ENCODE results near the gene KRTAP3-1.

The KRTAP3-1 gene

DNA sequence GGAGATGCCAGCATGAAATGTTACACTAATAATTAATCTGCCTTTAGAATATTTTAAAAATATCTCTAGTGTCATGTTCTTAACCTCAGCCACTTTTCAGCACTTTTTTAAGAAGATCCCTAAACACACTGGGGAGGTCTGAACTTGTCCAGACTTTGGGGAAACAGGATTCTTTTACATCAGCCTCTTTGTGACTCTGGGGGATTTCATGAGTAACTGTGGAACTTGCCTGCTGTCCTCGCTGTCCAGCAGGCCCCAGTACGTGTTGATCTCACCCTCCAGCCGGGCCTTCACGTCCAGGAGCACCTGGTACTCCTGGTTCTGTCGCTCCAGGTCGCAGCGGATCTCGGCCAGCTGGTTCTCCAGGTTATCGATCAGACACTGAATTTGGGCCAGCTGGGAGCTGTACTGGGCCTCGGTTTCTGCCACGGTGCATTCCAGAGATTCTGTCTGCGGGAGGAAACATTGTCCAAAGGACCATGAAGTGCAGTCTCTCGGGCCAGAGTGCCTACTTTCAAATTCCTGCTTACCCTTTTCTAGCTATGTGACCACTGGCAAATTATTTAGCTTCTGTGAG is 30.3 kb downstream of the KRTAP3-1 start:
- no peak for DNase-seq (ENCODE audit: low read depth)

DNA sequence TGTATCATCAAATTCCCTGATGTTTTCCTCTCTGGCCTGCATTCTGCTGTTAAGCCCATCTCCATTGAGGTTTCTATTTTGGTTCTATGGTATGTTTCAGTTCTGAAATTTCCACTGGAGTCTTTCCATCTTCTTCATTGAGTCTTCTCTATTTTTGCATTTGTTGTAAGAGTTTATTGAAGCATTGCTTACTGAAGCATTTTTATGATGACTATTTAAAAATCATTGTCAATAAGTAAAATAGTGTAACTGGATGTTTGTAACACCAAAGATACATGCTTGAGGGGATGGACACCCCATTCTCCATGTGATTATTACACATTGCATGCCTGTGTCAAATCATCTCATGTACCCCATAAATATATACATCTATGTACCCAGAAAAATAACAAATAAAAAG is 33.4 kb downstream of the KRTAP3-1 start:
- no peak for DNase-seq (ENCODE audit: low read depth)

DNA sequence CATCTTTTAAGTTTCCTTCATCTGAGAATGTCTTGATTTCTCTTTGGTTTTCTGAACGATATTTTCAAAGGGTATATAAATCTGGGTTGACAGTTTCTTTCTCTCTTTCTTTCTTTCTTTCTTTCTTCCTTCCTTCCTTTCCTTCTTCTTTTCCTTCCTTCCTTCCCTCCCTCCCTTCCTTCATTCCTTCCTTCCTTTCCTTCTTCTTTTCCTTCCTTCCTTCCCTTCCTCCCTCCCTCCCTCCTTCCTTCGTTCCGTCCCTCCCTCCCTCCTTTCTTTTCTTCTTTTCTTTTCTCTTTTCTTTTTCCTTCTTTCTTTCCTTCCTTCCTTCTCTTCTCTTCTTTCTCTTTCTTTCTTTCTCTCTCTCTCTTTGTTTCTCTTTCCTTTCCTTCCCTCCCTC is 34.6 kb downstream of the KRTAP3-1 start:
- no peak for DNase-seq (ENCODE audit: low read depth)

DNA sequence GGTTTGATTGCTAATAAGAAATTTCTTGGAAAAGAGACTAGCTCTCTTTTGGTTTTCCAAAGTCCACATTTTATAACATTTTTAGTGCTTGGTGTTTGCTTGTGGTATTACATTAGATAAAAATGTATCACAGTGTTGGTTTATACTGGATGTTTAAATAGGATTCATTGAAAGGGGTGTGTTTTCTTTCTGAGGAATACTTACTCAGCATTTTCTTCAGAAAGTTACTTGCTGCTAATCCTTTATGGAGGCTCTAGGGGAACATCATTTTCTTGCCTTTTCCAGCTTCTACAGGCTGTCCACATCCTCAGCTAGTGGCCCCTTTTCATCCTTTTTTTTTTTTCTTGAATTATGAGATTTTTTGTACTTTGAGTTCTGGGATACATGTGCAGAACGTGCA is 41.3 kb downstream of the KRTAP3-1 start:
- no peak for DNase-seq (ENCODE audit: low read depth)

DNA sequence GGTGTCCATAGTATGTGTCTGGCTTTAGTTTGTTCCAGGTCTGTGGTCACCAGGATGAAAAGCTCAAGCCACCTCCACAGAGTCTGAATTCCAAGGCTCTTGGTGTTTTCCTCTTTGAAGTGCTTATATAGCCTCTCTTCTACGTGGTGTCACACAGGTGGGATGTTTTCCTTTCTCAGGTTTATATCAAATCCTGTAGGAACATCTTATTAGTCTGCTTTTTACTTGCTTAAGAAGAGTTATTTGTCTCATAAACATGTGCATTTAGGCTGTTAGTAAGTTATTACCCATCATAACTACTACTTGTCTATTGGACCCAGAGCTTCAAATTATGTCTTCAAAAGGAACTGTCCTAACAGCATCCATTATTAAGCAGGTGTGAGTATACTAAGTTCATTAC is 42.1 kb downstream of the KRTAP3-1 start, which contains the start of gene KRT39:
Gene KRT39 (minus strand): TSS at position 101 of the 400 bp plus-strand sequence. CDS start 92 bp downstream, at position 9.
- no peak for DNase-seq (ENCODE audit: low read depth)

DNA sequence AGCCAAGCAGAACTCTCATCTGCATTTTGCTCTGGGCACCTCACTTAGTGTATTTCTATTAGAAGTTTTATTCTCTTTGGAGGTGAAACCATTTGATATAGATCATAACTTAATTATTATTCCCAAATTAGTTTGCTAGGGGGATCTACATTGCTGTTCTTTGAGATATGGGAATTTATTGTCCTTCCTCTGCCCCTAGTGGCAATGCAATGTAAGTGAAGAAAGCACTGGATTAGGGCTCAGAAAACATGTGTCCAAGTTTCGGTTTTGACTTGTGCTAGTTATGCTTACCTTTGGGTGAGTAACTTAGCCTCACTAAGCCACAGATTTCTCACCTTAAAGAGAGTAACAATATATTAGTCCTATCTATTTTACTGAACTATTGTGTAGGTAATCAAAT is 45.1 kb downstream of the KRTAP3-1 start:
- DNase-seq (ENCODE audit: low read depth) = no peak

DNA sequence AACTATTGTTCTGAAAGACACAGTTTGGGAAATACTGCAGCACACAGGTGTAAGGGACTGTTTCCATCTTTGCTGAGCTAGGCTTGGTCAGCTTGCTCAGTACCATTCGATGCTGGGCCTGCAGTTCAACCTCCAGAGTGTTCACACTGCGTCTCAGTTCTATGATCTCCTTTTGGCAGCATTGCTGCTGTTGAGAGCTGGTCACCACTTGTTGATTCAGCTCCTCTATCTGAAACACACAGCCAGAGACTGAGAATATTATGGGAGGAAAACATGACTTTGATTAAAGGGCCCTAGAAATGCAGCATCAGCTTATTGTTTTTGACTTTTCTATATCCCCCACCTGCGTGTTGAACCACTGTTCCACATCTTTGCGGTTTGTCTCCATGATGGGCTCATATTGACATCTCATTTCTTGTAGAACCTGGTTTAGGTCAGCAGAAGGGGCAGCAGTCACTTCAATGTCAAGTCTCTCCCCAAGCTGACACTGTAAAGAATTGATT is 46.8 kb downstream of the KRTAP3-1 start:
- no peak for DNase-seq (ENCODE audit: low read depth)

DNA sequence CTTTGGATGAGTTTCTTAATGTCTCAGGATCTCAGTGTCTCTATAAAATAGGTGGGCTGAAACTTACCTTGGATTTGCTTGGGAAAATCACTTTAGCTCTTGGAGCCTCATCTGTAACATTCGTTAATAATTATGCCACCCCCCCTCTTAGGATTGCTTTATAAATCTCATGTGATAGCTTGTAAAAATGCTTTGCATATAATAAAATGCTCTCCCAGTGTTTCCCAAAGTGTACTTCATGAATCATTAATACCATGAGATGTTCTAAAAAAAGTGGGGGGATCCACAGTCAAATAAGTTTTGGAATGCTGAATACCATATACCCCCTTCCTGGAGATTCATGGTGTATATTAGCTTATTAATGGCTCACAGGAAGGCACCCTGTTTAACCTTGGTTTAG is 47.3 kb downstream of the KRTAP3-1 start:
- no peak for DNase-seq (ENCODE audit: low read depth)

DNA sequence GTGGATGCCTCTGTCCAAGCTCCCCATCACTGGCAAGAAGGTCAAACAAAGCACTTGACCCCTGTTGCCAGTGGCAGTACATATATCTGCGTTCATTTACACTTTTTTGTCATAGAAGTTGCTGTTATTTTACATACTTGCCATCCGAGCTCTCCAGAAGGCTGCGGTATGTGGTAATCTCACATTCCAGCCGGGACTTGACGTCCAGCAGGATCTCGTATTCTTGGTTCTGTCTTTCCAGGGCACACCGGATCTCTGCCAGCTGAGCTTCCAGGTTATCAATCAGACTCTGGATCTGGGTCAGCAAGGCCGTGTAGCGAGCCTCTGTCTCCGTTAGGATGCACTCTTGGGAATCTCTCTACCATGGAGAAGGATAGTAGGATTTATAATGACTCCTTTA is 48.8 kb downstream of the KRTAP3-1 start:
- DNase-seq (ENCODE audit: low read depth) = no peak
